ENCODE measurements around the gene LTO1.
"Not testable (repeated sequence)": the region's sequence is repeated elsewhere in the genome, so short reads cannot be mapped to it uniquely, and the experiment has no call there.

Gene LTO1

GRCh38 chr11:69700278-69701140, 25.4 kb upstream of the LTO1 start:
- DNase-seq: no peak

- DNase-seq: no peak
Observed at GRCh38 chr11:69699213-69699612, 24.1 kb upstream of the LTO1 start.

GRCh38 chr11:69698362-69698761, 23.2 kb upstream of the LTO1 start:
- DNase-seq: no peak

GRCh38 chr11:69697861-69698260, 22.7 kb upstream of the LTO1 start:
- no peak for DNase-seq

DNA sequence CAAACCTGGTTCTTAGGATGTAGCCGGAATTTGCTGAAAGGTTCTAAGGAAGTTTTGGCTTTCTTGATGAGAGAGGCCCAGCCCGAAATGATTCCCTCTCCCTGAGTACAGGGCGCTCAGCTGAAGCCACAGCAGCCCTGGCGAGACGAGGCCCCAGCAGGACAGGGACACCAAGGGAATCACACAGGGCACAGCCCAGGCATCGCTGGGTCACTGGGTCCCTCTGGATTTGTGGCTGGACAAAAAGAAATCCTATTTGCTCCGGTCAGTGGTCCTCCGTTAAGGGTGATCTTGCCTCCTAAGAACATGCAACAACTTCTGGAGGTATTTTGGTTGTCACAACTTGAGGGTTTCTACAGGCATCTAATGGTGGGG, 22.3 kb upstream of the LTO1 start:
- no peak for DNase-seq

- no peak for DNase-seq
Observed at GRCh38 chr11:69696749-69697468, 21.8 kb upstream of the LTO1 start.

- DNase-seq: not testable (repeated sequence)
Observed at GRCh38 chr11:69695995-69696394, 20.8 kb upstream of the LTO1 start.

DNA sequence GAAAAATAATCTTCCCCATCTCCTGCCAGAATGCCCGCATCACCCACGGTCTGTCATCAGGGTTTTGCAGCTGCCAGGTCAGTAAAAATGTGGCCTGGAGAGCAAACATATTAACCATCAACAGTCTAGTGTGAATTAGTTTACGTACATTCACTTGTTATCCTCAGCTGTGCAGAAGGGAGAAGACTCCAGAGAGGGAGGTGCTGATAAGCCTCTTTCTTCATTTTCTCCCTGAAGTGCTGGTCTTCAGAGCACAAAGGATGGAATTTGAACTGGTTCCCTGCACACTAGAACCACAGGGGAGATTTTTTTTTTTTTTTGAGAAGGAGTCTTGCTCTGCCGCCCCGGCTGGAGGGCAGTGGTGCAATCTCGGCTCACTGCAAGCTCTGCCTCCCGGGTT, 20.4 kb upstream of the LTO1 start:
- DNase-seq: no peak

- DNase-seq: no peak
Observed at GRCh38 chr11:69694781-69695180, 19.6 kb upstream of the LTO1 start.

- DNase-seq: no peak
Observed at GRCh38 chr11:69692422-69692821, 17.3 kb upstream of the LTO1 start.

DNA sequence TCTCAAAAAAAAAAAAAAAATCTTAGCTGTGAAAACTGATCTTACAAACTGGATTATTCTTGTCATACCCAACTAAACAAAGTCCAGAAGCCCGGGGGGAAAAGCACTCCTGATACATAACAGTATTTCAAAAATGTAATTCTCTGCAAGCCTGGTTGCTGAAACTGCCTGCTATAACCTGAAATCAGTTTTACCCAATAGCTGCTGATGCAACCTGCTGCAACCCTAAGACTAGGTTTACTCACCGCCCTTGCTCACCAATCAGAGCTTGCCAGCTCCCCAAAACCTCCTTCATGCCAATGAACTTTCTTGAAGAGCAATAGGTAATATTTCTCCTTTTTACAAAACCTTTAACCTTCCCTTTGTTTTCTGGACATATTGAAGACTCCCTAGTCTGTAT, 16.3 kb upstream of the LTO1 start:
- no peak for DNase-seq

- no peak for DNase-seq
Observed at GRCh38 chr11:69689484-69690319, 14.5 kb upstream of the LTO1 start.

GRCh38 chr11:69687969-69688771, 13.0 kb upstream of the LTO1 start:
- not testable (repeated sequence) for DNase-seq

DNA sequence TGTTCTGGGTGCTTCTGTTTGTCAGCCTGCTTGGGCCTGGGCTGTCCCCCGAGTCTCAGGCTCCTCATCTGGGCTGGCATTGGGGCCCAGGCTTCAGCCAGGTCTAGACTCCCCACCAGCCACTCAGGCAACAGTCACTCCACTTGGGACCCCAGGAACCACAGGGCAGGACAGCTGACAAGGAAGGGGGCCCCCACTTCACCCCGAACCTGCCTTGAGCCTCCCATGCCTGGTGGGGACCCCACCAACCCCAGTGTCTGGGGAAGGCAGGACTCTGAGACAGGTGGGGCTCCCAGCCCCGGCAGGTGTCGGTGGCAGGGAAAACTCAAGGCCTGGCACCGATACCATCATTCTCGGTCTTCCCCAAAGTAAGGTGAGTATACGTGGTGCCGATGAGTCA, 11.7 kb upstream of the LTO1 start:
- no peak for DNase-seq

DNA sequence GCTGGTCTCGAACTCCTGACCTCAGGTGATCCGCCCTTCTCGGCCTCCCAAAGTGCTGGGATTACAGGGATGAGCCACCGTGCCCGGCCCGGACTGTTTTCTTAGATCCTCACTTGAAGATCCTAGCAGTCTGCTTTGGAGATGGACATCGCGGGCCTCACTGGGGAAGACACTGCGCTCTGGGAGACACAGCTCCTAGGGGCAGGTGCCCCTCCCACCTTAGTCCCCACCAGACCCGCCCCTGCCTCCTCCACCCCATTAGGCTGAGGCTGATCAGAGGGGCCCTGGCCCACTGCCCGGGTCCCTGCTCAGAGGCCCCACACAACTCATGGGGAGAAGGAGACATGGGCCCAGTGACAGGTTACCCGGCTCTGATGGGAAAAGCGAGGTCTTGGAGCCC, 11.3 kb upstream of the LTO1 start:
- no peak for DNase-seq

DNA sequence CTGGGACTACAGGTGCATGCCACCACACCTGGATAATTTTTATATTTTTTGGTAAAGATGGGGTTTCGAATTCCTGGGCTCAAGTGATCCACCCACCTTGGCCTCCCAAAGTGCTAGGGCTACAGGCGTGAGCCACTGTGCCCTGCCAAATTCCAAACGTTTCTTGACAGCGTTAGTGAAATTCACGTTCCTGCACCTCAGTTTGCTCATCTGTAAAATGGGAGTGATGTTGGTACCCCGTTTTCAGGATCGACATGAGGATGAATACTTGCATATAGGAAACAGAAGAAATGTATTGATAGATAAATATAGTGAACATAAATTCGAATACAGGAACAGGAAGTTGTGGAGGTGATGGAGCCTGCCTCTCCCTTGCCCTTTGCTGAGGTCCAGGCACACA, 10.2 kb upstream of the LTO1 start:
- DNase-seq: no peak

GRCh38 chr11:69684651-69685050, 9.5 kb upstream of the LTO1 start:
- no peak for DNase-seq

- no peak for DNase-seq
Observed at GRCh38 chr11:69683764-69684333, 8.7 kb upstream of the LTO1 start.

DNA sequence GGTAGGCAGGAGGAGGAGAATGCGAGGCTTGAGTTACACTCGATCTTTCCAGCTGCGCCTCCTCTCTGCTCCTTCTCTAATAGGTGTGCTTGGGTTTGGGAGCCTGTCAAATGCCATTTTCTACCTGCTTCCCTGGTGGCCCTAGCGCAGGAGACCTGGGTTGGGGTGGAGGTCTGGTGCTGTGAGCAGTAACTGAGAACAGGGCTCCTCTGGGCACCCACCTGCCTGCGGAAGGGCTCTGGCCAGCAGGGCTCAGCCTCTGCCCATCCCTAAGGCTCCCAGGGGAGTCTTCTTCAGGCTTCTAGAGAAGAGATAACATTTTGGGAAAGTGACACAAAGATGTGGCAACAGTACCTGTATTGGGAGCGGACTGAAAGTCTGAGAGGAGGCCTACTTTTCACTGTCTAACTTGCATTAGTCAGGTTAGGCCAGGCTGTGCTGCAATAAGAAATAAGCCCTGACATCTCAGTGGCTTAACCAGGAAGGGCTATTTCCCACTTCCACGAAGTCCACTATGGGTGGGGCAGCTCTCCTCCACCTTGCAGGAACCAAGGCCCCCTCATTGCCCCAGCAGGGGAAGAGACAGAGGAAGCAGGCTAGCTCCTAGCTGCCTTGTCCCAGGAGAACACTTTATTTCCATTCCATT, 7.7 kb upstream of the LTO1 start:
- DNase-seq: no peak

DNA sequence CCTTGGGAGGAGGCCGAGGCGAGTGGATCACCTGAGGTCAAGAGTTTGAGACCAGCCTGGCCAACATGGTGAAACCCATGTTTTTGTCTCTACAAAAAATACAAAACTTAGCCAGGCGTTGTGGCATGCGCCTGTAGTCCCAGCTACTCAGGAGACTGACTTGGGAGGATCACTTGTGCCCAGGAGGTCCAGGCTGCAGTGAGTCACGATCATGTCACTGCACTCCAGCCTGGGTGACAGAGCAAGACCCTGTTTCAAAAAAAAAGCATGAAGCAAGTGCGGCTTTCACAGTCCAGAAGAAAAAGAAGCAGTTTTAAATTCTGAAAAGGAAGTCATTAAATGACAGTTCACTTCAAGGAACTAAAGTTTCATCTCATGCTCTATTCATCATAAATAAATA, 7.1 kb upstream of the LTO1 start:
- DNase-seq: no peak

GRCh38 chr11:69680688-69681087, 5.5 kb upstream of the LTO1 start:
- DNase-seq: no peak

- DNase-seq: no peak
Observed at GRCh38 chr11:69677749-69678148, 2.6 kb upstream of the LTO1 start.
